Measurements from ENCODE around the gene MED1.

The MED1 gene

DNA sequence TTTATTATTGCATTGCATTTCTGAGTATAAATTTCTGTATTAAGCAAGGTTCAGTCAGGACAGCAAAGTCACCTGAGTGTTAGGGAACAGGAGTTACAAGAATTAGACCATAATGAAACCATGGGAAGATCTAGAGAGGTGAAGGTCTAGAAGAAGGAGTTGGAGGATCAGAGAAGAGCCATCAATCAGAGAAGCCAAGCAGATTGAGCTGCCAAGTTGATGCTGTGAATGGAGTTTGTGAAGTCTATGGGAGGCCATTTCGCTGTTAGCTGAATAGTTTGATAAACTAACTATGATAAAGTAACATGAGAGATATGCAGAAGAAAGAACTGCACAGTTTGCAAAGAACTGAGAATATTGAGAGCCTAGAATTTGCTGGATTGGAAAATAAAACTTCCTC lies 90.0 kb downstream of the MED1 start:
- DNase-seq = no peak

DNA sequence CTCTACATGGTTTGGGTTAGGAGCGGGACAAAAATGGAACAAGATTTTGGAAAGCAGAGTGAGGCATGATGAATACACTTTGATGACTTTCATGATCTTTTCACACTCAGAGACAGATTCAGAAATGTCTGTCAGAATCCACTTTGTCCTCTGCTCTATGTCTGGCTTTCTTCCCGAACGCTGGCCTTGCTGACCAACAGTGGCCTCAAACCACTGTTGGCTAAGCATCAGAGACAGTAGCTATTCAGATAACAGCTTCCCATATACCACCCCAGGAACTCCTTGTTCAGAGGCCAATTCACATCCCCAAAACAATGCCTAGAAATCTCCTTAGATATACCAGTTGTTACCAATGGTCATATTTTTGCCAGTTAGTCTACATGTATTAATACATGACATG lies 90.5 kb downstream of the MED1 start:
- DNase-seq = no peak

DNA sequence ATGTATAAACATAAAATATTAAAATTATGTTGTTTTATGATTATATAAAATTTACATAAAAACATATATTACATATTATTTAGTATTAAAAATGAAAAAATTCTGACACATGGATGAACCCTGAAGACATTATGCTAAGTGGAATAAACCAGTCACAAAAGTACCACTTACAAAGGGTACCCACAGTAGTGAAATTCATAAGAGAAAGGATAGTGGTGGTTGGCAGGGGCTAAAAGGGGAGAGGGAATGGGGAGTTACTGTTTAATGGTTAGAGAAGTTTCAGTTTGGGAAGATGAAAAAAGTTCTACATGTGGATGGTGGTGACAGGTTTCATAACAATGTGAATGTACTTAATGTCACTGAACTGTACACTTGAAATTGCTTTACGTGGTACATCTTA lies 91.1 kb downstream of the MED1 start:
- no peak for DNase-seq

GRCh38 chr17:39357986-39358385 lies 93.1 kb downstream of the MED1 start:
- no peak for DNase-seq

DNA sequence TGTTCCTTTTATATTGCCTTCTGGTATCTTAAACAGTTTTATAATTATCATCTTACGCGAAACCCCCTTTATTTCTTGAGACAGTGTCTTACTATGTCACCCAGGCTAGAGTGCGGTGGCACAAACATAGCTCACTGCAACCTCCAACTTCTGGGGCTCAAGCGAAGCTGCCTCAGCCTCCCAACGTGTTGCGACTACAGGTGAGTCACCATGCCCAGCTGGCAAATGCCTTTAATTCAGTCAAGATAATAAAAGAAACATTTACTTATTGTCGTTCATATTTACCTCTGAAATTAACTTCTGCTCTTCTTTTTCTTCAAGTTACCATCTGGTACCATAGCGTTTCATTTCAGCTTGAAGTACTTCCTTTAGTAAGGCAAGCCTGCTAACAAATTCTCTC lies 93.6 kb downstream of the MED1 start:
- no peak for DNase-seq

All from NCI-H524 treated with DMSO at 0.1 percent for 48 hours (cell line).